RPMI7951 (cell line): ENCODE measurements around the gene RIMKLB. TPM values are rescaled to one million over a fixed set of nuclear protein-coding genes. Genes with fewer than 3 reads are reported as not detected.
"Not testable (repeated sequence)": the region's sequence is repeated elsewhere in the genome, so short reads cannot be mapped to it uniquely, and the experiment has no call there.

ENCODE experiments used
- DNase-seq: peaks from one replicate; pipeline ENCODE4 v3.0.0-alpha.2; 2012; ENCODE audit warnings: low read depth
- total RNA-seq: library from RNA; depleted of rRNA; stranded (reverse); fragments of >200 nt; shearing (Covaris generic); gene quantifications from 2 replicates; pipeline ENCODE4 v1.2.3, GENCODE V29; 2014

Gene RIMKLB
- total RNA-seq, 1 experiment from 2014 or later = 10.2 TPM

- no peak for DNase-seq
Measured at GRCh38 chr12:8692573-8692972, 5.2 kb upstream of the RIMKLB start.

GRCh38 chr12:8695116-8695515 lies 2.7 kb upstream of the RIMKLB start:
- DNase-seq = no peak

- DNase-seq = no peak
Measured at GRCh38 chr12:8696442-8697090, 1.2 kb upstream of the RIMKLB start.

DNA sequence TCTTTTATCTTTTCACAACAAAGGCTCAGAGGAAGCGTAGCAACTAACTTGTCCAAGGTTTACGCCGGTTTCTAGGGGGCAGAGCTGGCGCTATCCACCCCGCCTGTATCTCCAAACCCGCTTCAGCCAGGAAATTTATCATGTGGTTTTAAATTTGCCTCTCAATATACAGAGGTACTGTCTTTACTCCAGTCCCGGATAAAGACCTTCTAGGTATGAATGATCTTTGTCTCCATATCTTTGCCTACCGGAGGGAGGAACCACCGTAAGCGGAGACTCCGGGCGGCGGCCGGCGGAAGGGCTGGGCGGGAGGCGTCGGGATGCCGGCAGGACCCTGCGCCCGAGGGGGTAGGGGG lies 693 bp upstream of the RIMKLB start:
- peak; percentile 36 for DNase-seq

GRCh38 chr12:8698132-8698851 lies 501 bp downstream of the RIMKLB start:
- peak; percentile 49 for DNase-seq

DNA sequence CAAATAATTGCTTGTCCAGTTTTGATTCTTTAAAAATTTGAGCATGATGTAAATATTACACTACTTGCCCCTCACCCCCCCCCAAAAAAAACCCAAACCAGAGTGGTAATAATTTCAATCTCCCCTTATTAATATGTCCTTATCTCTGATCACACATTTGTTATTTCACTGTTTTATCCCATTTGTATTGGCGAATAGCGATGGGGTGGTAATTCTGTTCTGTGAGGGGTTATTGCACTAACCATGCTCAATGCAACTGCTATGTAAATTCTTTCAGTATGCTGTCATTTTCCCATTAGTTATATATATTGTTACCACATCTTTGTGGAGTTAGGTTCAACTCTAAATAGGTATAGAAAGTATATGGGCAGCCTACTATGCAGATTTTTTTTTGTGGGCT lies 1.1 kb downstream of the RIMKLB start:
- DNase-seq = no peak

- no peak for DNase-seq
Measured at GRCh38 chr12:8699714-8700113, 1.9 kb downstream of the RIMKLB start.

DNA sequence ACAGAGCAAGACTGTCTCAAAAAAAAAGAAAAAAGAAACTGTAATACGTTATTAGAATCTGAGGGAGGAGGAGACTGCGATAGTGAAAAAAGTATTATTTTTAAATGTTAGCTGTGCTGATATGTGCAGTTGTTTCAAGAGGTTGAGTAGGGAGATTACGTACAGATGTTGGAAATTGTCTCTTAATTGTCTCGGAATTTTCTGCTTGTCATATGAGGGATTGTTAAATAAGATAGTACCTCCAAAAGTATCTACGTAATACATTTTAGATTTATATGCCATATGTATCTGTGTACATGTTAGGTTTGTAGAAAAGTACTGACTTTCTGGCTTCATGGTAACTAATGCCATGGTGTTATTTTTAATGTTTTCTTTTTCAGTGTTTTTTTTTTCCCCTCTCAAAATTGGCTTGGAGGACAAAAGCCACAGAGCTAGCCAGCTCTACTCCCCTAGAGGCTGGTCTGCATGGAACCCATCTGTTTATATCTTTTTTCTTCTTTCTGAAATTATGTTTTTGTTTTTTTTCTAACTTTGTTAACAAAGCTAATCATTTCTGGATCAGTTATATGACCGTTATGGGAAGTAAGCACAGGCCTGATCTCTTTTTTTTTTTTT lies 3.4 kb downstream of the RIMKLB start:
- no peak for DNase-seq

GRCh38 chr12:8702159-8702558 lies 4.4 kb downstream of the RIMKLB start:
- DNase-seq = no peak

DNA sequence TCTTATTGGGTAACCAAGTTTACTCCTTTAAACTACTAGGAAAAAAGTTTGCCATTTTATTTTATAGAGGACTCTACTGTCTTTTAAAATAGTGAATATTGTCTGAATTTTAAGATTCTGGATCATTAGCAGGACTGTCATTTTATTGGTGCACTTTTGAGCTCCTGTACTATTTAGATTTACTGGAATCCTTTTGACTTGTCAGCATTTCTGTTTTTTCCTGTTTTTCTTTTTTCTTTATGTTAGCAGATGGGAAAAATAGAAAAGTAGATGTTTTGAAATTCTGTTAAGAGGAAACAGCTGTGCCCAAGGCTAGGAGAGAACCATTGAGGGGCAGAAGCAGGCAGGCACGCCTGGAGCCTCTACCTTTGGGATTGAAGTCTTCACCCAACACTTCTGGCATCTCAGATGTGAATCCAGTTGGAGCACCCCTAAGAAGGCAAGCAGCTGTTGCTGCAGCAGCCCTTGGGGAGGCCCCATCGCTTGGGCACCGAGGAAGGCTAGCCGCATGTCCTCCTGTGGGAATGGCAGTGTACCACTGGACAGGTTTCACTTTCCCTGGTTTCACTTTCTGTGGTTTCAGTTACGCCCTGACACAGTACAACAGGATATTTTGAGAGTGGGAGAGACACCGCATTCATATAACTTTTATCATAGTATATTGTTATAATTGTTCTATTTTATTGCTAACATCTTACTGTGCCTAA lies 11.5 kb downstream of the RIMKLB start:
- DNase-seq = peak; percentile 47

DNA sequence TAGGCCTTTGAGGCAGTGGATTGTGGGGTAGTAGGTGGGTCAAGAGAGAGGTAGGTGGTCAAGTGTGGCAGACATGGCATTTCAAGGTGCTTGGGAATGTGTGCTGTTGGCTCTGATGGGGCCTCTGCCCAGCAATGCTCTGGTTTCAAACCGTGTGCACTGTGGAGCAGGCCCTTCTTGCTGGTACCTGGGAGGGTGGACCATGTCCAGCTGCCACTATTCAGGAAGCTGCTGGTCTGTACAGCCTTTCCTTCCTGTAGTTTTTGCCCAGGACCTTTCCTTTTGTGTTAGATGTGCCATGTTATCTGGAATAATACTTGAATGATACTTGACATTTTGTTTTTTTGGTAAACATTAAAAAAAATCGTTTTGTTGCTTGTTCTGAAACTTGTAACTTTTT lies 14.8 kb downstream of the RIMKLB start:
- DNase-seq = no peak

DNA sequence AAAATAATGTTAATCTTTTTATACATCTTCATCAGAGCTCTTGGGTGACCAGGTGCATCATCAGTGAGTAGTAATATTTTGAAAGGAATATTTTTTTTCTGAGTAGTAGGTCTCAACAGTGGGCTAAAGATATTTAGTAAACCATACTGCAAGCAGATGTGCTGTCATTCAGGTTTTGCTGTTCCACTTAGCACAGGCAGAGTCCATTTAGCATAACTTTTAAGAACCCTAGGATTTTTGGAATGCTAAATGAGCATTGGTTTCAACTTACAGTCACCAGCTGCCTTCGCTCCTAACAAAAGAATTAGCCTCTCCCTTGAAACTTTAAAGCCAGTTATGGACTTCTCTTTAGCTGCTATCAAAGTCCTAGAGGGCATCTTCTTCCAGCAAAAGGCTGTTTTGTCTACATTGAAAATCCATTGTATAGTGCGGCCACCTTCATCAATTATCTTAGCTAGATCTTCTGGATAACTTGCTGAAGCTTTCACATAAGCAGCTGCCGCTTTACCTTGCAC lies 24.6 kb downstream of the RIMKLB start:
- no peak for DNase-seq

DNA sequence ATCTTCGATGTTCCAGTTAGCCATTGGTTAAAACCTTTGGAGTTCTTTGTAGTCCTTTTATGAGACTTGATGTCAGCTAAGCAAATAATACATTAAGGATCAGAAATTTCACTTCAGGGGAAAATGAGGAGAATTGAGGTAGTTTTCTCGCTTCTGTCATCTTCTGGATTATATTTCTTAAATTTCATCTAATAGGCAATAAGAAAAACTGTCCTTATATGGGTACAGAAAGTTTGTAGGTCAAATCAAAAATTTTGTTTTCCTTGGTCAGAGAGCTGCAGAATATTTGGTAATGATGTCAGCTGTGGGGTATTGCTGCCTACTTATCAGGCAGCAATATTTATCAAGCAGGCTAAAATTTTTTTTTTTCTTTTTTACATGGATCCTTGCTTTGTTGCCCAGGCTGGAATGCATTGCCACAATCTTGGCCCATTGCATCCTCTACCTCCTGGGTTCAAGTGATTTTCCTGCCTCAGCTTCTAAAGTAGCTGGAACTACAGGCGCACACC lies 37.1 kb downstream of the RIMKLB start:
- DNase-seq = no peak

GRCh38 chr12:8742501-8742900 lies 44.7 kb downstream of the RIMKLB start:
- peak; percentile 11 for DNase-seq

- DNase-seq = not testable (repeated sequence)
Measured at GRCh38 chr12:8743121-8743520, 45.3 kb downstream of the RIMKLB start.

GRCh38 chr12:8745631-8746030 lies 47.8 kb downstream of the RIMKLB start:
- not testable (repeated sequence) for DNase-seq

- no peak for DNase-seq
Measured at GRCh38 chr12:8746046-8746445, 48.3 kb downstream of the RIMKLB start.

GRCh38 chr12:8760076-8760475 lies 62.3 kb downstream of the RIMKLB start:
- not testable (repeated sequence) for DNase-seq

- DNase-seq = not testable (repeated sequence)
Measured at GRCh38 chr12:8762701-8763100, 64.9 kb downstream of the RIMKLB start.

DNA sequence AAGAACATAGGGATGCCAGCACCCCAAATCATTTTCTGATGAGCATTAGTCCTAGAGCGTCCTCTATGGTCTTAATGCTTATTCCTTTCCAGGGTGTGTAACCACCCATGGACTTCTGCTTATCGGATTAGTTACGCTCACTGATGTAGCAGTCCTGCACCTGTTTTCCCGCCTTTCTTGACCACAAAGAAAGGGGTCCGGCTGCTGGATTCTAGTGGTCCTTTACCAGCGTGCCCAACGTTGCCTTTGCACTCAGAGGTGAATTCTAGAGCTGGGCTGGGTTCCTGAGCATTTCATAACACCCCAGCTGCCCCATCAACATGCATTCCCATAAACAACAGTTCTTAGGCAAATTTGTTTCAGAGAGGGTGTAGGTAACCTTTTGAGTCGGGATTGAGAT lies 68.3 kb downstream of the RIMKLB start:
- not testable (repeated sequence) for DNase-seq

DNA sequence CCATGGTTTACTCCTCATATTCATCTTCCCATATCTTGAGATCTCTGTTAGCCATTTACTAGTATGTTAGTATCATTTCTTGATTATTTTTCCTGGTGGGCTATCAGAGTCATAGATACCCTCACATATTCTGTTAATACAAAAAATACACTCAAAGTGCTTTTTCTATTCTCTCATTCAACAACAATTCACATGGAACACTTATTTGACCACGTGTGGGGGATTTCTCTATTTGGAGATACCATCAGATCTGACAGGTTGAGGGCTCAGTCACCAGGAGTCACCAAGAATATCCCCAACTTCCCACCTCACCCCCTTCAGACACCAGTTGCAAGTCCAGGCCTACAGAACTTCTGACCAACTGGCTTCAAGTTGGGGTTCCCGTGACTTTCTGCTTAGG lies 72.7 kb downstream of the RIMKLB start:
- DNase-seq = no peak

GRCh38 chr12:8771072-8771471 lies 73.3 kb downstream of the RIMKLB start:
- DNase-seq = no peak
